Measurements from ENCODE around the gene CACNA2D4.

GRCh38 chr12:1842183-1842904, 76.1 kb downstream of the CACNA2D4 start:
- TF ChIP-seq CTCF (conservative IDR thresholded peaks at IDR 0.05) (no peak), ZFX (IDR thresholded peaks at IDR 0.05) (no peak)
